GM12892 (cell line): ENCODE results near the gene GTPBP10.
"Not testable (repeated sequence)": the region's sequence is repeated elsewhere in the genome, so short reads cannot be mapped to it uniquely, and the experiment has no call there.

Experiments used
- DNase-seq: peaks from one replicate; pipeline ENCODE4 v3.0.0; 2011; ENCODE audit not compliant: insufficient read length
- FAIRE-seq: peaks from 2 replicates; lab custom pipeline; 2011; peaks lifted over from hg19 to GRCh38; lab: Jason Lieb, UNC
- POLR2A ChIP-seq: IDR thresholded peaks from 2 replicates; pipeline ENCODE4 v1.6.1; 2011; ENCODE audit warnings: low read depth, low read length, control low read depth
- POLR2AphosphoS5 ChIP-seq: IDR thresholded peaks from 2 replicates; pipeline ENCODE4 v1.6.1; 2011; ENCODE audit warnings: low read depth, low read length, control low read depth
- TAF1 ChIP-seq: IDR thresholded peaks from 2 replicates; pipeline ENCODE4 v1.6.1; 2011; ENCODE audit warnings: low read depth, mild to moderate bottlenecking, control low read depth, low read length, borderline replicate concordance

The GTPBP10 gene

GRCh38 chr7:90334193-90334843 lies 12.2 kb upstream of the GTPBP10 start:
- DNase-seq = no peak

DNA sequence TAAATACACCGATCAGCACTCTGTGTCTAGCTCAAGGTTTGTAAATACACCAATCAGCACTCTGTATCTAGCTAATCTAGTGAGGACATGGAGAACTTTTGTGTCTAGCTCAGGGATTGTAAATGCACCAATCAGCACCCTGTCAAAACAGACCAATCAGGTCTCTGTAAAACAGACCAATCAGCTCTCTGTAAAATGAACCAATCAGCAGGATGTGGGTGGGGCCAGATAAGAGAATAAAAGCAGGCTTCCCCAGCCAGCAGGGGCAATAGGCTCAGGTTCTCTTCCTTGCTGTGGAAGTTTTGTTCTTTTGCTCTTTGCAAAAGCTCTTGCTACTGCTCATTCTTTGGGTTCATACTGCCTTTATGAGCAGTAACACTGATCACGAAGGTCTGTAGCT lies 11.6 kb upstream of the GTPBP10 start:
- not testable (repeated sequence) for DNase-seq, FAIRE-seq

More at GRCh38 chr7:90334193-90334843, 12.2 kb upstream of the GTPBP10 start:
- TF ChIP-seq TAF1 (no peak), POLR2A (no peak), POLR2AphosphoS5 (no peak)
- FAIRE-seq = no peak

GRCh38 chr7:90337106-90337505 lies 9.4 kb upstream of the GTPBP10 start:
- FAIRE-seq (no peak), DNase-seq (no peak)
- TF ChIP-seq POLR2A (no peak), TAF1 (no peak), POLR2AphosphoS5 (no peak)

- no peak for TF ChIP-seq POLR2AphosphoS5
- TF ChIP-seq POLR2A = no peak
- no peak for TF ChIP-seq TAF1
- FAIRE-seq (no peak), DNase-seq (no peak)
Observed at GRCh38 chr7:90345016-90345415, 1.5 kb upstream of the GTPBP10 start.

DNA sequence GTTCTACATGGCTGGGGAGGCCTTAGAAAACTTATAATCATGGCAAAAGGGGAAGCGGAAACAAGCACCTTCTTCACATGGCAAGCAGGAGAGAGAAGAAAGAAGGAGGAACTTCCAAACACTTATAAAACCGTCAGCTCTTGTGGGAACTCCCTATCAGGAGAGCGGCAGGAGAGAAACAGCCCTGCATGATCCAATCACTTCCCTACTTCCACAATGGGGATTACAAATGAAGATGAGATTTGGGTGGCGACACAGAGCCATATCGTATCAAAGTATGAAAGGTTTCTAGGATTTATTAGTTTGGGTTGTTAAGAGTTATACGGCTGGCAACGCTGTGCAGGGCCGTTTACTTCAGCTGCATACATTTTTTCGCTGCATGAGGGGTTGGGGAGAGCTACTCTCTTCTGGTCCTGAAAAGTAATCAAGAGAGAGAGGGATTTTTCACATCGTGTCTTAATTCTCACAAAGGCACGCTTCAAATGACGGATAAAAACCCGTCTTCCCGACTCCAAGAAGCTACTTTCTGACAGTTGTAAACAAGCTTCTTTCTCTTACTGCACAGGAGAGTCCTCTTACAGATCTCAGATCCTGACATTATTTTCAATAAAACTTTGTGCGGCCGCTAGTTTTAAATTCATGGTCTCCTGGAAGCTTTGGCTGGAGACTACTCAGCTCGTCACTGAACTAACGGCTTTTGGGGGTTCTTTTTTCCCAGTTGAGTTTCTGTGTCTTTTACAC lies 751 bp upstream of the GTPBP10 start:
- no peak for DNase-seq
- no peak for FAIRE-seq

DNA sequence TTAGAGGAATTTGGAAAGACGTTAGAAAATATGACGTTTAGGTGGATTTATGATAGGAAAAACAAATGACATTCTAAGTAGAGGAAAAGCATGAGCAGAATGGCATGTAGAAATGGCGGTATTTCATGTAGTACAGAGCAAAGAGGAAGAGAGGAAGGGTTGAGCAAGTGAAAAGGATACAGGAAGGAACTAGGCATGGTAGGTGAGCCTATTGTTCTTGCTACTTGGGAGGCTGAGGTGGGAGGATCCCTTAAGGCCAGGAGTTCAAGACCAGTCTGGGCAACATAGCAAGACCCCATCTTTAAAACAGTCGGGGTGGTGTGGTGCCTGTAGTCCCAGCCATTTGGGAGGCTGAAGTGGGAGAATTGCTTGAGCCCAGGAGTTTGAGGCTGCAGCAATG lies 1.2 kb downstream of the GTPBP10 start:
- DNase-seq (no peak), FAIRE-seq (no peak)
- no peak for TF ChIP-seq TAF1
- no peak for TF ChIP-seq POLR2A
- no peak for TF ChIP-seq POLR2AphosphoS5

More for the DNA sequence above, 751 bp upstream of the GTPBP10 start:
- TF ChIP-seq POLR2A (no peak), POLR2AphosphoS5 (no peak), TAF1 (no peak)

DNA sequence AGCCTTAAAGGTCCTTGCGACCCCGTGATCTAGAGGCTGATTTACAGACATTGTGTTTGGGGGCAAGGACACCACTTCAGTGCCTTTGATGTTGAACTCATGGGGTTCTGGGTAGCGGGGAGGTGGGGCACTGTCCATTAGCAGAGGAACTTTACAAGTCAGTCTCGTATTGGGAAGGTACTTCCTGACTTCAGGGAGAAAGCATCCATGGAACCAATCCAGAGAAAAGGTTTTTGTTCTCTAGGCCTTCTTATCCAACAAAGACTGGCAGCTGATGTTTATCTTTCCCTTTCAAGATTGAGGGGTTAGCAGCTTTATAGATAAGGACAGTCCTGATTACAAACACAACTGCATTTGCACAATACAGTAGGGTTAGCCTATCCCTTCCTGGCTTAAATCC lies 2.8 kb downstream of the GTPBP10 start:
- no peak for TF ChIP-seq TAF1
- TF ChIP-seq POLR2A = no peak
- no peak for TF ChIP-seq POLR2AphosphoS5
- no peak for DNase-seq
- no peak for FAIRE-seq

DNA sequence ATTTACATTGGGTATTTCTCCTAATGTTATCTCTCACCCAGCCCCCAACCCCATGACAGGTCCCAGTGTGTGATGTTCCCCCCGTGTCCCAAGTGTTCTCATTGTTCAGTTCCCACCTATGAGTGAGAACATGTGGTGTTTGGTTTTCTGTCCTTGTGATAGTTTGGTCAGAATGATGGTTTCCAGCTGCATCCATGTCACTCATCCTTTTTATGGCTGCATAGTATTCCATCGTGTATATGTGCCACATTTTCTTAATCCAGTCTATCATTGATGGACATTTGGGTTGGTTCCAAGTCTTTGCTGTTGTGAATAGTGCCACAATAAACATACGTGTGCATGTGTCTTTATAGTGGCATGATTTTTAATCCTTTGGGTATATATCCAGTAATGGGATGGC lies 3.5 kb downstream of the GTPBP10 start:
- not testable (repeated sequence) for DNase-seq, FAIRE-seq

- TF ChIP-seq POLR2AphosphoS5 (no peak), POLR2A (no peak), TAF1 (no peak)
- DNase-seq = no peak
- FAIRE-seq = no peak
Observed at GRCh38 chr7:90351987-90352386, 5.5 kb downstream of the GTPBP10 start.

GRCh38 chr7:90383422-90383821 lies 36.9 kb downstream of the GTPBP10 start:
- TF ChIP-seq POLR2A (no peak), TAF1 (no peak), POLR2AphosphoS5 (no peak)
- no peak for DNase-seq
- FAIRE-seq = no peak

GRCh38 chr7:90383861-90384260 lies 37.3 kb downstream of the GTPBP10 start:
- FAIRE-seq = no peak
- DNase-seq = no peak

DNA sequence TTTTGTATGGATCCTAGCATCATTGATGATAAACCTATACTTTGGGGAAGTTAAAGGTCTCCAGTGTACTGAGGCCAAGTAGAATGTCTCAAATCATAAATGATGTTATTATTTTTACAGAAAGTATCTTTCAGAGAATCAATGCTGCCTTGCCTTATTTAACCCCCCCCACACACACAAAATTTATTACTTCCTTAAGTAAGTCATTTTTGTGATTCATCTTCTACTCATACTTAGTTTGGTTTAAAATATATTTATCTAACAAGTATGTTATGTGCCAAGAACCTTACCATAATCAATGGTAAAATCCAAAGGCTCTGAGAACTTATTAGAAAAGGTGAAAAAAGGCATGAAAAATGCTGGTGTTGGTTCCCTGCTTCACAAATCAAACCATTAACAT lies 37.9 kb downstream of the GTPBP10 start:
- DNase-seq (no peak), FAIRE-seq (no peak)
- no peak for TF ChIP-seq POLR2A
- no peak for TF ChIP-seq TAF1
- TF ChIP-seq POLR2AphosphoS5 = no peak

More at GRCh38 chr7:90383861-90384260, 37.3 kb downstream of the GTPBP10 start:
- TF ChIP-seq POLR2AphosphoS5 (no peak), POLR2A (no peak), TAF1 (no peak)
